Hepatocyte (in vitro differentiated cells): ENCODE results near the gene KIAA0930. TPM values are rescaled to one million over a fixed set of nuclear protein-coding genes. Genes with fewer than 3 reads are reported as not detected.

ENCODE experiments used
- DNase-seq: peaks from one replicate; pipeline ENCODE4 v3.0.0-alpha.2; 2016; ENCODE audit warnings: low spot score
- H2AFZ ChIP-seq: fragments of 200-600 bp; sonication (generic); 2 replicates; pipeline ENCODE4 v1.6.0; 2016; ENCODE audit warnings: antibody characterized with exemption, mild to moderate bottlenecking
- H3K27ac ChIP-seq: fragments of 200-600 bp; sonication (generic); 2 replicates; pipeline ENCODE4 v1.5.1; 2016; ENCODE audit warnings: mild to moderate bottlenecking
- H3K27me3 ChIP-seq: fragments of 200-600 bp; sonication (generic); 2 replicates; pipeline ENCODE4 v1.6.1; 2016
- H3K36me3 ChIP-seq: fragments of 200-600 bp; sonication (generic); replicated peaks from 2 replicates; pipeline ENCODE4 v1.5.1; 2016; ENCODE audit warnings: low read depth; ENCODE audit not compliant: insufficient read depth
- H3K4me1 ChIP-seq: fragments of 200-600 bp; sonication (generic); 2 replicates; pipeline ENCODE4 v1.5.1; 2016; ENCODE audit warnings: mild to moderate bottlenecking, moderate library complexity; ENCODE audit not compliant: insufficient read depth
- H3K4me2 ChIP-seq: fragments of 200-600 bp; sonication (generic); 2 replicates; pipeline ENCODE4 v1.6.0; 2016
- H3K4me3 ChIP-seq: fragments of 200-600 bp; sonication (generic); 2 replicates; pipeline ENCODE4 v1.5.1; 2016; ENCODE audit warnings: mild to moderate bottlenecking
- H3K79me2 ChIP-seq: fragments of 200-600 bp; sonication (generic); 2 replicates; pipeline ENCODE4 v1.6.0; 2017; ENCODE audit warnings: mild to moderate bottlenecking
- H3K9me2 ChIP-seq: fragments of 200-600 bp; sonication (generic); replicated peaks from 2 replicates; pipeline ENCODE4 v1.6.0; 2017; ENCODE audit warnings: mild to moderate bottlenecking; ENCODE audit not compliant: insufficient read depth
- H3K9me3 ChIP-seq: fragments of 200-600 bp; sonication (generic); 2 replicates; pipeline ENCODE4 v1.5.1; 2016; ENCODE audit warnings: low read depth, mild to moderate bottlenecking
- H4K20me1 ChIP-seq: fragments of 200-600 bp; sonication (generic); 2 replicates; pipeline ENCODE4 v1.6.0; 2016; ENCODE audit warnings: mild to moderate bottlenecking; ENCODE audit not compliant: insufficient read depth, poor library complexity, severe bottlenecking
- EZH2 ChIP-seq: fragments of 200-600 bp; sonication (generic); IDR thresholded peaks from 2 replicates; pipeline ENCODE4 v1.6.1; 2016; ENCODE audit warnings: antibody characterized with exemption, mild to moderate bottlenecking, borderline replicate concordance
- EZH2phosphoT487 ChIP-seq: fragments of 200-600 bp; sonication (generic); IDR thresholded peaks from one replicate; pipeline ENCODE4 v1.6.1; 2018; ENCODE audit warnings: antibody characterized with exemption, mild to moderate bottlenecking, low read depth, moderate library complexity; ENCODE audit not compliant: unreplicated experiment, severe bottlenecking
- WGBS: methylation state at CpG from one replicate; pipeline ENCODE4 v1.1.6; 2016; ENCODE audit warnings: low lambda C conversion rate; ENCODE audit errors: missing lambda C conversion rate; 5-methylcytosine and 5-hydroxymethylcytosine counted together
- polyA plus RNA-seq: library from polyadenylated mRNA; unstranded; fragments of >200 nt; fragmentation: Nextera tagmentation; extraction: Ambion mirVana; gene quantifications from 2 replicates; pipeline ENCODE4 v1.2.1, GENCODE V29; 2016
- total RNA-seq: library from RNA; depleted of rRNA; stranded (reverse); fragments of >200 nt; gene quantifications from 2 replicates; pipeline ENCODE4 v1.2.3, GENCODE V29; 2014
- TF ChIP-seq, protein P1 (sequence below): fragments of 200-600 bp; sonication (generic); IDR thresholded peaks from 2 replicates; pipeline ENCODE4 v1.5.1; 2016; ENCODE audit warnings: antibody characterized with exemption, mild to moderate bottlenecking; ENCODE audit not compliant: poor library complexity

KIAA0930 gene
- total and polyA plus RNA-seq, 2 experiments from 2014 or later, result 30.9 to 42.0 TPM

DNA sequence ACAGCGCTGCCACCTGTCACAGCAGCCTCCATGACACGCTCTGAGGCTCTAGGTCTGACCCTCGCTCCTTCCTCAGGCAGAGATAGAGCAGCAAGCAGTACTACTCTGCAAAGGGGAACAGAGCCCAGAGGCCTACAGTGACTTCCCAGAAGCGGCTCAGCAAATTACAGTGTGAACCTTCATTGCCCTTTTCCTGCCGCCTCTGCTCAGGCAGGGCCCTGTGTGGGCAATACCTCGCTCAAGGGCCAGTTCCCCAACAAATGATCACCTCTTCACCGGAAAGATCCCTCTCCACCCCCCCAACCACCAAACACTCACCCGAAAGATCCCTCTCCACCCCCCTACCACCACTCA lies 12.3 kb downstream of the KIAA0930 start:
- no peaks in the 10 kb centered on the region for H3K27me3 ChIP-seq
- H3K9me2 ChIP-seq, result no peaks in the 10 kb centered on the region
- H3K79me2 ChIP-seq, result peaks cover 10% of the 10 kb centered on the region
- H4K20me1 ChIP-seq, result no peaks in the 10 kb centered on the region
- H3K36me3 ChIP-seq, result no peaks in the 10 kb centered on the region
- H2AFZ ChIP-seq, result no peak overlapping the region
- no peak for DNase-seq
- no peaks in the 10 kb centered on the region for H3K9me3 ChIP-seq
- H3K4me1 ChIP-seq, result peaks cover 6% of the 10 kb centered on the region
- H3K4me3 ChIP-seq, result no peak overlapping the region
- WGBS, result 94% methylated on average over 8 of the region's 8 CpGs
- no peak overlapping the region for H3K27ac ChIP-seq
- TF ChIP-seq EZH2 (no peak), EZH2phosphoT487 (no peak)
- TF ChIP-seq, protein P1, sequence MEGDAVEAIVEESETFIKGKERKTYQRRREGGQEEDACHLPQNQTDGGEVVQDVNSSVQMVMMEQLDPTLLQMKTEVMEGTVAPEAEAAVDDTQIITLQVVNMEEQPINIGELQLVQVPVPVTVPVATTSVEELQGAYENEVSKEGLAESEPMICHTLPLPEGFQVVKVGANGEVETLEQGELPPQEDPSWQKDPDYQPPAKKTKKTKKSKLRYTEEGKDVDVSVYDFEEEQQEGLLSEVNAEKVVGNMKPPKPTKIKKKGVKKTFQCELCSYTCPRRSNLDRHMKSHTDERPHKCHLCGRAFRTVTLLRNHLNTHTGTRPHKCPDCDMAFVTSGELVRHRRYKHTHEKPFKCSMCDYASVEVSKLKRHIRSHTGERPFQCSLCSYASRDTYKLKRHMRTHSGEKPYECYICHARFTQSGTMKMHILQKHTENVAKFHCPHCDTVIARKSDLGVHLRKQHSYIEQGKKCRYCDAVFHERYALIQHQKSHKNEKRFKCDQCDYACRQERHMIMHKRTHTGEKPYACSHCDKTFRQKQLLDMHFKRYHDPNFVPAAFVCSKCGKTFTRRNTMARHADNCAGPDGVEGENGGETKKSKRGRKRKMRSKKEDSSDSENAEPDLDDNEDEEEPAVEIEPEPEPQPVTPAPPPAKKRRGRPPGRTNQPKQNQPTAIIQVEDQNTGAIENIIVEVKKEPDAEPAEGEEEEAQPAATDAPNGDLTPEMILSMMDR, result no peak
- no peak overlapping the region for H3K4me2 ChIP-seq

DNA sequence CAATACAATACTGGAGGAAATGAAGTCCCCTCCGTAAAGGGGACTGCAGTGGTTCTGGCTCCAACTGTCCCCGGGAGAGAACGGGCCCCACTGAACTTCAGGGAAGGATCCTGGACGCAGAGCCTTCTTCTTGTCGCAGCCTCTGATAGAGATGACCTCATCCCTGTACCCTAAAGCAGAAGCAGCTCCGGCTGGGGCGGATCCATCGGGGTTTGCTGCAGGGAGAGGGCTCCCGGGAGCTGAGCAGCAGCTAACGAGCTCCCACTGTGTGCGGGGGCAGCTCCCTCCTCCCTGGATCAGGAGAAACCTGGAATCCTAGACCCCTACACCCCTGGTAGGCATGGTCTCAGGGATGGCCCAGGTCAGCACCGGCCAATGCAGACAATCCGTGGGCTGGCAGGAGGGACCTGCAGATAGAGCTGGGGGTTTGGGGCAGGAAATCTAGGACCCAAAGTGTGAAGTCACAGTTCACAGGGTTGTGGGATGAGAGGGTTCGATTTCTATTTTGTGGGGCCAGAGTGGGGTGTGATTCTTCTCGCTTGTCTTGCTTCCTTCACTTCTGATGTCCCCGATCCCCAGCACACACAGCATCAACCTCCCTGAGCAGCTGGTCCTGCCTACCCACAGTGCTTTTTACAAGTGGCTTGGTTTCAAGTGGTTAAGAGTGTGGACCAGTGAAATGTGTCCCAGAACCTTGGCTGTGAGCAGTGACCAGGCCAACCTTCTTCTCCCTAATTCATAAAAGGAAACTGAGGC lies 12.9 kb downstream of the KIAA0930 start:
- no peaks in the 10 kb centered on the region for H4K20me1 ChIP-seq
- H3K4me3 ChIP-seq, result no peak overlapping the region
- no peaks in the 10 kb centered on the region for H3K9me3 ChIP-seq
- no peak overlapping the region for H3K4me2 ChIP-seq
- DNase-seq, result no peak
- H3K79me2 ChIP-seq, result peaks cover 11% of the 10 kb centered on the region
- H3K4me1 ChIP-seq, result peaks cover 6% of the 10 kb centered on the region
- no peaks in the 10 kb centered on the region for H3K36me3 ChIP-seq
- H3K9me2 ChIP-seq, result no peaks in the 10 kb centered on the region
- WGBS, result 78% methylated on average over 16 of the region's 16 CpGs
- TF ChIP-seq EZH2 (no peak), EZH2phosphoT487 (no peak)
- TF ChIP-seq, protein P1, result no peak
- no peaks in the 10 kb centered on the region for H3K27me3 ChIP-seq
- no peak overlapping the region for H2AFZ ChIP-seq
- no peak overlapping the region for H3K27ac ChIP-seq

DNA sequence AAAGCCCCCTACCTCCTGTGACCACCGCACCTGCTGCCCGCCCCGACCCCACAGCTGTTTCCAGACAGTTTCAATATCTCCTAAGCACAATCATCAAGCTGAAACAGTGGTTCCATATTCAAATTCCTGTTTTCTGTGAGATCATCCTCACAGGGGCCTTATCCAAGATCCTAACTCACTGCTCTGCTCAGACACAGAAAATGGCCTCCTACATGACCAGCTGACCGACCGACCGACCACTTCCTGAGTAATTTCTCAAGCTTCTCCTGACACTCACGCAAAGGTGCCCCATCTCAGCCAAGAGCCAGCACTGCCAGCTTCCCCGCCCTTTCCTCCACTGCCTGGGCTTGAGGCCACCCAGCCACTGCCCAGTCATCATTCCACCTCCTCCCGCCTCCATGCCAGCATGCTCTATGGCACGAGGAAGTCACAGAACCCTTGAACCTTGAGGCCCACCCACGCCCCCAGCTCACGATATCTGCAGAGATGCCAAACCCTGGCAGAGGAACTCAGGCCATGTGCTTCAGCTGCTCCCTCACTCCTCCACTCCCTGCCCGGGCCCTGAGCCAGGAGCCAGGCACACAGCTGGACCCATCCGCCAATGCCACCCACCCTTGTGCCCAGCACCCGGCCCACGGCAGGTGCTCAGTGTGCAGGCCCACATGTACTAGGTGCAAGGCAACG lies 14.0 kb downstream of the KIAA0930 start:
- Histone ChIP-seq H3K4me2 (no peak overlapping the region), H3K27me3 (no peaks in the 10 kb centered on the region), H3K36me3 (no peaks in the 10 kb centered on the region), H3K27ac (peak overlapping the region; percentile 63), H2AFZ (no peak overlapping the region), H3K9me2 (no peaks in the 10 kb centered on the region), H3K4me3 (no peak overlapping the region), H3K4me1 (peaks cover 6% of the 10 kb centered on the region), H3K79me2 (peaks cover 22% of the 10 kb centered on the region), H4K20me1 (no peaks in the 10 kb centered on the region), H3K9me3 (no peaks in the 10 kb centered on the region)
- TF ChIP-seq, protein P1, result no peak
- no peak for DNase-seq
- 95% methylated on average over 17 of the region's 17 CpGs for WGBS
